Astrocyte (in vitro differentiated cells and primary cell): ENCODE data around the gene SRSF5.

Experiments used
- CTCF ChIP-seq: IDR thresholded peaks from 2 replicates; pipeline ENCODE4 v1.5.1; 2011; ENCODE audit warnings: low read depth, mild to moderate bottlenecking, inconsistent platforms, low read length, moderate library complexity; ENCODE audit not compliant: insufficient read depth
- EZH2 ChIP-seq: IDR thresholded peaks from 2 replicates; pipeline ENCODE4 v1.6.1; 2012; ENCODE audit warnings: mild to moderate bottlenecking, low read length, inconsistent platforms; ENCODE audit not compliant: insufficient read depth

DNA sequence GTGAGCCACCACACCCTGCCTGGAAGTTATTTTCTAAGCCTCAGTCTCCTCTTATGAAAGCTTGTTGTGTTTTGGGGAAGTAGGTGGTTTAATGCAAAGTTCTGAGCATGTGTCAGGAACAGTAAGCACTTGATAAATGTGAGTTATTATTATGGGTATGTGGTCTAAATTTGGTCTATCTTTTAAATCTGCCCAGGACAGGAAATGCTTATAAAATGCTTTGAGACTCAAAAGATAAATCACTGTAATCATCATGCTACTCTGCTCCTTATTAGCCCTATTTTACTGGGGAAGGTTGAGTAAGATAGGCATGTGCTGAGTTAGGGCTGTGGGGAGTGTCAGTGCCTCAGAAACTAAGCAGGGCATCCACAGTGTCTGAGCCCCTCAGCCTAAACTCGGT lies 13.1 kb upstream of the SRSF5 start:
- TF ChIP-seq CTCF (no peak), EZH2 (no peak)
